GM21381 (cell line): ENCODE data around the gene P4HTM.
"Not testable (repeated sequence)": the region's sequence is repeated elsewhere in the genome, so short reads cannot be mapped to it uniquely, and the experiment has no call there.

Source experiments
- ATAC-seq: cut with Tn5 transposase; IDR thresholded peaks from one replicate; pipeline ENCODE4 v1.9.1; 2021; ENCODE audit warnings: mild to moderate bottlenecking, moderate library complexity; ENCODE audit not compliant: unreplicated experiment

The P4HTM gene

GRCh38 chr3:49007771-49008528, 17.9 kb downstream of the P4HTM start:
- ATAC-seq, result peak; percentile 36

DNA sequence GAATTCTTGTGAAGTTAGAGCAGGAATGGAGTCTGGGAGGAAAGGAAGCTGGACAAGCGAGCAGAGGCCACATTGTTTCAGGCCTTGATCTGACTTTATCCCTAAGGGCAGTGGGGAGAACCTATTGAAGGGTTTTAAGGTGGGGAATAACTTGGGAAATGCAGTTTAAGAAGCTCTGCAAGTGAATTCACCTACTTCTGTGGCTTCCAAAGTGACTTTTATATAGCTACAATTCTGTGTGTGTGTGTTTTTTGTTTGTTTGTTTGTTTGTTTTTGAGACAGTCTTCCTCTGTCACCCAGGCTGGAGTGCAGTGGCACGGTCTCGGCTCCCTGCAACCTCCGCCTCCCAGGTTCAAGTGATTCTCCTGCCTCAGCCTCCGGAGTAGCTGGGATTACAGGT, 18.6 kb downstream of the P4HTM start:
- ATAC-seq, result not testable (repeated sequence)

- ATAC-seq, result no peak
Measured at GRCh38 chr3:49009396-49009795, 19.4 kb downstream of the P4HTM start.

DNA sequence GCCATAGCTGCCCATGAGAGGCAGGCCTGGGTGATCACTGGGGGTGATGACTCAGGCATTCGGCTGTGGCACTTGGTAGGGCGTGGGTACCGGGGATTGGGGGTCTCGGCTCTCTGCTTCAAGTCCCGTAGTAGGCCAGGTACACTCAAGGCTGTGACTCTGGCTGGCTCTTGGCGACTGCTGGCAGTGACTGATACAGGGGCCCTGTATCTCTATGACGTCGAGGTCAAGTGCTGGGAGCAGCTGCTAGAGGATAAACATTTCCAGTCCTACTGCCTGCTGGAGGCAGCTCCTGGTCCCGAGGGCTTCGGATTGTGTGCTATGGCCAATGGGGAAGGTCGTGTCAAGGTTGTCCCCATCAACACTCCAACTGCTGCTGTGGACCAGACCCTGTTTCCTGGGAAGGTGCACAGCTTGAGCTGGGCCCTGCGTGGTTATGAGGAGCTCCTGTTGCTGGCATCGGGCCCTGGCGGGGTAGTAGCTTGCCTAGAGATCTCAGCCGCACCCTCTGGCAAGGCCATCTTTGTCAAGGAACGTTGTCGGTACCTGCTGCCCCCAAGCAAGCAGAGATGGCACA, 22.5 kb downstream of the P4HTM start:
- no peak for ATAC-seq

DNA sequence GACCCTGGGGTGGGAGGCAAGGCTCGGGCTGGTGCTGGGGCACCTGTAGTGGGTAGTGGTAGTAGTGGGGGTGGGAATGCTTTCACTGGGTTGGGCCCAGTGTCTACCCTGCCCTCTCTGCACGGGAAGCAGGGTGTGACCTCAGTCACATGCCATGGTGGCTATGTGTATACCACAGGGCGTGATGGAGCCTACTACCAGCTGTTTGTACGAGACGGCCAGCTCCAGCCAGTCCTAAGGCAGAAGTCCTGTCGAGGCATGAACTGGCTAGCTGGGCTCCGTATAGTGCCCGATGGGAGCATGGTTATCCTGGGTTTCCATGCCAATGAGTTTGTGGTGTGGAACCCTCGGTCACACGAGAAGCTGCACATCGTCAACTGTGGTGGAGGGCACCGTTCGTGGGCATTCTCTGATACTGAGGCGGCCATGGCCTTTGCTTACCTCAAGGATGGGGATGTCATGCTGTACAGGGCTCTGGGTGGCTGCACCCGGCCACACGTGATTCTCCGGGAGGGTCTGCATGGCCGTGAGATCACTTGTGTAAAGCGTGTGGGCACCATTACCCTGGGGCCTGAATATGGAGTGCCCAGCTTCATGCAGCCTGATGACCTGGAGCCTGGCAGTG, 23.2 kb downstream of the P4HTM start:
- ATAC-seq, result no peak

DNA sequence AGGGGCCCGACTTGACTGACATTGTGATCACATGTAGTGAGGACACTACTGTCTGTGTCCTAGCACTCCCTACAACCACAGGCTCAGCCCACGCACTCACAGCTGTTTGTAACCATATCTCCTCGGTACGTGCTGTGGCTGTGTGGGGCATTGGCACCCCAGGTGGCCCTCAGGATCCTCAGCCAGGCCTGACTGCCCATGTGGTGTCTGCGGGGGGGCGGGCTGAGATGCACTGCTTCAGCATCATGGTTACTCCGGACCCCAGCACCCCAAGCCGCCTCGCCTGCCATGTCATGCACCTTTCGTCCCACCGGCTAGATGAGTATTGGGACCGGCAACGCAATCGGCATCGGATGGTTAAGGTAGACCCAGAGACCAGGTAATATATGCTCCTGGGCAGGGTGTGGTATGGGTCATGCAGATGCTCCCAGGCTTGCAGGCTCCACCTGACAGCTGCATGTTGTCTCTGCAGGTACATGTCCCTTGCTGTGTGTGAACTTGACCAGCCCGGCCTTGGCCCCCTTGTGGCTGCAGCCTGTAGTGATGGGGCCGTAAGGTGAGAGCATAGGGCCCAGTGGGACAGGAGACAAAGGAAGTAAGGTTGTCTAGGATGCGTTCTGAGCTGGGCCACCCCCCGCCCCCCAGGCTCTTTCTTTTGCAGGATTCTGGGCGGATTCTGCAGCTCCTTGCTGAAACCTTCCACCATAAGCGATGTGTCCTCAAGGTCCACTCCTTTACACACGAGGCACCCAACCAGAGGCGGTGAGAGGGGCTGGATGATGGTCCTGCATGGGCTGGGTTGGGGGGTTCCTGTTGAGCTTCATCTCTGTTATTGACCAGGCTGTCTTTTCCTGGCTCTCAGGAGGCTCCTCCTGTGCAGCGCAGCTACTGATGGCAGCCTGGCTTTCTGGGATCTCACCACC, 24.0 kb downstream of the P4HTM start:
- ATAC-seq, result no peak

DNA sequence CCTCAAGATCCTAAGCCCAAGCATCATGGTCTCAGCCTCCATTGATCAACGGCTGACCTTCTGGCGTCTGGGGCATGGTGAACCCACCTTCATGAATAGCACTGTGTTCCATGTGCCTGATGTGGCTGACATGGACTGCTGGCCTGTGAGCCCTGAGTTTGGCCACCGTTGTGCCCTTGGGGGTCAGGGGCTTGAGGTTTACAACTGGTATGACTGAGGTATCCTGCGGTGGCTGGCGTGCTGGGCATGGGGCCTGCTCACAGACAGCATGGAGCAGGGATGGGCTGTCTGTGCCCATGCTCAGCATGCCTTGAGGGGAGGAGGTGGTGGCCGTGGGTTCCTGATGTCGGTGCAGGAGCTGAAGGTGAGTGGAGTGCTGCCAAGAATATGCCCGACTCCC, 25.0 kb downstream of the P4HTM start:
- no peak for ATAC-seq

GRCh38 chr3:49015765-49016164, 25.7 kb downstream of the P4HTM start:
- no peak for ATAC-seq

- no peak for ATAC-seq
Measured at GRCh38 chr3:49016414-49017228, 26.6 kb downstream of the P4HTM start.

- no peak for ATAC-seq
Measured at GRCh38 chr3:49017229-49017970, 27.4 kb downstream of the P4HTM start.

DNA sequence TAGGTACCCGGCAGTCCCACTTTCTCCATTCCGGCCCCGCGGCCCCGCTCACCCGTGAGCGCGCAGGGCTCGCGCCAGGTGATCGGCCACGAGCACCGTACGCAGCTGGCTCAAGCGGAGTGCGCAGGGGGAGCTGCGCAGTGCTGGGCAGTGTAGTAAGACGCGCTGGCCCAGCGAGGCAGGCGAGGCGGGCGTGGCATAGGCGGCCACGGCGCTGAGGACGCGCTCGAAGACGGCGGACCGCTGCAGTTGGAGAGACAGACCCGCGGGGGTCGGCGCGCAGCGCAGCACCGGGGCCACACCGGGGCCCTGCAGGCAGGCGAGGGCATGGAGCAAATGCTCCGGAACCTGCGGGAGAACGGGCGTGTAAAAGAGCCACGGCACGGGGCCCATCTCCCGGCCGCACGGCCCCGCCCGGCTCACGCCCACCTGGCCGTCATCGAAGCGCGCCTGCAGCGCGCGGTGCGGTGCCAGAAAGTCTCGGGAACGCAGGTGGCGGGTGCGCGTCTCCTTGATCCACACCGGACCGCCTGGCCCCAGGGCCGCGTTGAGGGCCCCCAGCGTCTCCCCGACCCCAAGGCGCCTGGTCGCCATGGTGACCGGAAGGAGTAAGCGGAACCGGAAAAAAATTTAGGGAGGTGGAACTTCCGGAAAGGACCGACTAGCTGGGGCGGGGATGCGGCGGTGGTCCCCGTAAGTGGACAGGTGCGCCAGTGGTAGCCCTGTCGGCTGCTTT, 28.1 kb downstream of the P4HTM start, which contains the start of gene DALRD3:
TSS of gene DALRD3 (minus strand) at position 610 of the 736 bp plus-strand sequence. CDS start at position 594, 16 bp downstream.
- ATAC-seq, result no peak

DNA sequence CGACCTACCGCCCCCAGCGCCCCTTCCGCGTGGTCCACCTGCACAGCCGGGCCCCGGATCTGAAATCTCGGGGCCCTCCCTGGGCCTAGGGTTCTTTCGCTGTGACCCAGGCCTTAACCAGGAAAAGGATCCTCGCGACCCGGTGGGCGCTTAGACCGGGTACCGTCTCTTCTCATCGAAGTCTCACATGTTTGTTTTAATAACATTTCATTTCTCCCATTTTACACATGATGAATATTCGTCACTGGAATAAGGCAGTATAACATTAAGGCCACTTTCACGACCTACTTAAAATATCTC, 28.6 kb downstream of the P4HTM start:
- no peak for ATAC-seq

- ATAC-seq, result no peak
Measured at GRCh38 chr3:49019941-49020329, 29.9 kb downstream of the P4HTM start.

- ATAC-seq, result peak; percentile 2
Measured at GRCh38 chr3:49020330-49021212, 30.5 kb downstream of the P4HTM start.

DNA sequence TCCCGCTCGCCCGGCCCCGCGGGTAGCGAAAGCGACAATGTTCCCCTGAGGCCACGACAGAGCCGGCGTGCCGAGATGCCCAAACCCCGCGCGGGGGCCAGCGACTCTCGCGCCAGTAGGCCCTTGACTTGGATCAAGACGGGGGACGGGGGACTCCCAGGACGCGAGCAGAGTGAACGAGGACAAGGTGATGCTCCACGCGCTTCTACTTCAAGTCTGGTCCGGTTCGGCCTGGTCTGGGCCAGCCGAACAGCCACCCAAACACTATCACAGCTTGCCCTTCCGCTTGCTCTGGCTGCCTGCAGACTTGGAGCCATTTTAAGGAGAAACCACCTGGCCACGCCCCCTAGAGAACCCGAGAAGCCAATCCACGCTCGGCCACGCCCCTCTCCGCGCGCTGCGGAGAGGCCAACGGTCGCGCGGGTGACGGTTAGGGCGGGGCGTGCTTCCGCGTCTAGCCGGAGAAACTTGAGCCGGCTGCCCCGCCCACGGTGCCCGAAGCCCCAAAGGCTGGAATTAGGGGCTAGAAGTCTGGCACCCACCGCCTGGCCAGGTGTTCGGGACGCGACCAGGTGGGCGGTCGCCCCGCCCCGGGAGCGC, 31.3 kb downstream of the P4HTM start:
- ATAC-seq, result peak; percentile 45

GRCh38 chr3:49021813-49022687, 32.0 kb downstream of the P4HTM start, which contains the start of gene NDUFAF3:
TSS of gene NDUFAF3 (plus strand) at chr3:49022121. CDS start at chr3:49022145, 24 bp downstream.
- ATAC-seq, result peak; percentile 57
